G401 (cell line): ENCODE measurements around the gene C16orf96. TPM values are rescaled to one million over a fixed set of nuclear protein-coding genes. Genes with fewer than 3 reads are reported as not detected.

Source experiments
- DNase-seq: peaks from one replicate; pipeline ENCODE4 v3.0.0-alpha.2; 2015; ENCODE audit warnings: low spot score
- in situ Hi-C: cut with HindIII; loops from 2 replicates; pipeline ENCODE4 v1.10.0; 2016; ENCODE audit warnings: low sequenced_read_pairs, mixed read lengths
- total RNA-seq: library from RNA; depleted of rRNA; stranded (reverse); fragments of >200 nt; shearing (Covaris generic); gene quantifications from 2 replicates; pipeline ENCODE4 v1.2.3, GENCODE V29; 2014

C16orf96 gene
- total RNA-seq, 1 experiment from 2014 or later: 0.17 TPM

- no peak for DNase-seq
- in situ Hi-C loops: no loop called here
Observed at GRCh38 chr16:4626396-4626795, 70.3 kb downstream of the C16orf96 start.

DNA sequence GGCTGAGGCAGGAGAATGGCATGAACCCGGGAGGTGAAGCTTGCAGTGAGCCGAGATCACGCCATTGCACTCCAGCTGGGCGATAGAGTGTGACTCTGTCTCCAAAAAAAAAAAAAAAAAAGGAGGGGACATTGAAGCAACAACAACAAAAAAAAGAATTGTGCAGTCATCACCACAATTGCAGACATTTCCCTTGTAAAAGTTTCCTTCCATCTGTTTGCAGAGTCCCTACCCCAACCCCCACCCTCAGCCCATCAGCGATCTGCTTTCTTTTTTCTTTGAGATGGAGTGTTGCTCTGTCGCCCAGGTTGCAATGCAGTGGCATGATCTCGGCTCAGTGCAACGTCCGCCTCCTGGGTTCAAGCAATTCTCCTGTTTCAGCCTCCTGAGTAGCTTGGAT is 72.1 kb downstream of the C16orf96 start:
- DNase-seq: no peak
- in situ Hi-C loops: no loop called here

GRCh38 chr16:4631444-4631843 is 75.3 kb downstream of the C16orf96 start:
- no peak for DNase-seq
- in situ Hi-C loops: no loop called here

GRCh38 chr16:4633910-4634635 is 77.9 kb downstream of the C16orf96 start:
- in situ Hi-C loops: no loop called here
- no peak for DNase-seq

GRCh38 chr16:4634768-4635167 is 78.6 kb downstream of the C16orf96 start:
- no peak for DNase-seq
- in situ Hi-C loops: no loop called here

GRCh38 chr16:4636196-4636595 is 80.1 kb downstream of the C16orf96 start:
- DNase-seq: no peak
- in situ Hi-C loops: no loop called here

DNA sequence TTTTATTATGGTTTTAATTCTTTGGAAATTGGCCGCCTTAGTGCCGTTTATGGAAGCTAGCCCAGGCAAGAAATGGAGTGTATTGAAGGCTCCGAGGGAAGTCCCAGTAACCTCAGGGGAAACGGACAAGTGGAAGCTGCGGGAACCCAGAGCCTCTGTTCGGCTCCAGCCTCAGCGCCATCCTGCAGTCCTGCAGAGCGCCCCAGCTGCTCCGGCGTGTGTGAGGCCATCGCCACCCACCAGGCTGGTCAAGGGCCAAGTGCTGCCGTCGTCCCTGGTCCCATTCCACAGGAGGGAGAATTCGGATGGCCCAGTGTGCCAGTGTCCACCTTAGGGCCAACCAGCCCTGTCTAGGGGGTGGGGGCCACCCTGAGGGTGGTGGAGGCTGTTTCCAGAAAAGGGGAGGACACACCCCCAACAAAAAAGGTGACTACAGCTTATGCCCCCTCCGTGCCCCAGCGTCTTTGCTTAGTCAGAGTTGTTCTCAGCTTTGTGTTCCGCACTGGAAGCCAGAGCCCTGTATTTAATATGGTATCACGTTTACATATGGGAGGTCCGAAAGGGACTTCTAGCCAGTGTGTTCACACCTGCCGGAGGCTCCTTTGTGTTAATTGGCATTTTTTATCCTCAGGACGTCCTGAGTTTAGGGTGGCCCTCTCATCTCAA is 81.5 kb downstream of the C16orf96 start:
- DNase-seq: peak; percentile 47
- in situ Hi-C loops: no loop called here

DNA sequence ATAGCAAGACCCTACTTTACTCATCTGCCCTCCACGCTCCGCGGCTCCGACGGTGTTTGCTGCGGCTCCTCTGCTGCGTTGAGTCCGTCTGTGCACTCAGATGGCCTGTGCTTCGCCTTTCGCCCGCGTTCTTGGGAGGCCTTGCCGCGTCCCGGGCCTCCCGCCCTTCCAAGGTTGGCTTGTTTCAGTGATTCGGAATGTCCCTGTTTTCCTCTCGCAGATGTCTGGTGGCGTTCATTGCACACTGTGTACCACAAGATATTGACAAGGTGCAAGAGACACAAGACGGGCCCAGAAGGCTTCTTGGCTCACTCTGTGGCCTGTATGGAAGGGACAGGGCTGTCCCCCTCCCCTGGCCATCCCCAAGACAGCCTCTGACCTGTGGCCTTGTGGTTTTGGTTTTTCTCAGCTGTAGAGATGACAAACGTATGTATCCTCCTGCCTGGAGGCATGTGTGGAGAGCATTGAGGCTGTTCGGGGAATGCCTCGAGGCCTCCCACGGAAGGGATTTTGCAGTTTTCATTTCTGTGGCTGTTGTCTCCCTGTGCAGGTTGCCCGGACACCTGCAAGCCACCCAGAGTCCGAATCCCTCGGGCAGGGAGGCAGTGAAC is 83.9 kb downstream of the C16orf96 start:
- in situ Hi-C loops: no loop called here
- no peak for DNase-seq

GRCh38 chr16:4640572-4641305 is 84.6 kb downstream of the C16orf96 start:
- in situ Hi-C loops: no loop called here
- no peak for DNase-seq

DNA sequence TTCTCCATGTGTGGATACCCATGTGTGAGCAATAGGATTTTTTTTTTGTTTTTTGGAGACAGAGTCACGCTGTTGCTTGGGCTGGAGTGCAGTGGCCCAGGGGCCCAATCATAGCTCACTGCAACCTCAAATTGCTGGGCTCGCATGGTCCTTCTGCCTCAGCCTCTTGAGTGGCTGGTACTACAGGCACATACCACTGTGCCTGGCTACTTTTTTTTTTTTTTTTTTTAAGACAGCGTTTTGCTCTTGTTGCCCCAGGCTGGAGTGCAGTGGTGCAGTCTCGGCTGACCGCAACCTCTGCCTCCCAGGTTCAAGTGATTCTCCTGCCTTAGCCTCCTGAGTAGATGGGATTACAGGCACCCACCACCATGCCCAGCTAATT is 85.2 kb downstream of the C16orf96 start:
- DNase-seq: no peak
- in situ Hi-C loops: no loop called here

GRCh38 chr16:4641895-4642294 is 85.8 kb downstream of the C16orf96 start:
- in situ Hi-C loops: no loop called here
- no peak for DNase-seq

- DNase-seq: no peak
- in situ Hi-C loops: no loop called here
Observed at GRCh38 chr16:4646773-4647643, 90.9 kb downstream of the C16orf96 start.

DNA sequence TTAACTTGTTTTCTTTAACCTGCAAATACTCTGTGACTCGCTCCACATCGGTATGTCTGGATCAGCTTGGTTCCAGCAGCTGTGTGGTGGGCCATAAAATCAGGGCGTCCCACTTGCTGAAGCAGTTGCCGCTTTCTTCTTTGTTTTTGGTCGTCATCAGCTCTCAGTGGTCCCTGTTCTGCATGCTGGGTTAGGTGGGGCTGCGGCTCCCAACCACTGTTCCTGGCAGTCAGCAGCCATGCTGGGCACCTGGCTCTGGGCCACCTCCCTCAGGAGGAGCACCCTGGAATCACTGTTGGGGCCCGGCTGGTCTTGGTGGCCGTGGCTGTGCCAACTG is 91.5 kb downstream of the C16orf96 start:
- in situ Hi-C loops: no loop called here
- no peak for DNase-seq

- in situ Hi-C loops: no loop called here
- no peak for DNase-seq
Observed at GRCh38 chr16:4648917-4649316, 92.8 kb downstream of the C16orf96 start.

DNA sequence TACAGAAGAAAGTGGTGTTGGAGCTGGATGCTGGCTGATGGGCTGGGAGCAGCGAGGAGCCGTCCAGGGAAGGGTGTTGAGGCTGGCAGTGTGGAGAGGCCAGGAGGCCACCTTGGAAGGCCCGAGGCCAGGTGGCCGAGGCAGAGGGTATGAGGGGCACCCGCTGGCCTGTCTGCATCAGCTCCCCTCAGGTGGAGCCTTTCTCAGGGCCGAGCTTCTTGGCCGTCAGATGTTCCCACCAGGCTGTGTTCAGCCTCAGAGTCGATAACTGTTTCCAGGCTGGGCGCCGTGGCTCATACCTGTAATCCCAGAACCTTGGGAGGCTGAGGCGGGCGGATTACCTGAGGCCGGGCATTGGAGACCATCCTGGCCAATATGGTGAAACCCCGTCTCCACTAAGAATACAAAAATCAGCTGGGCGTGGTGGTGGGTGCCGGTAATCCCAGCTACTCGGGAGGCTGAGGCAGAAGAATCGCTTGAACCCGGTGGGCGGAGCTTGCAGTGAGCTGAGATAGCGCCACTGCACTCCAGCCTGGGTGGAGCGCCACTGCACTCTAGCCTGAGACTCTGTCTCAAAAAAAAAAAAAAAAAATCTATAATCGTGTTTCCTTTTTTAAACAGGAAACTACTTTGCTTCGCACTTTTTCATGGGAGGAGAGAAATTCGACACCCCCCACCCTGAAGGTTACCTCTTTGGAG is 93.8 kb downstream of the C16orf96 start:
- no peak for DNase-seq

More for the DNA sequence above, 93.8 kb downstream of the C16orf96 start:
- in situ Hi-C loops: no loop called here
